CD4-positive, alpha-beta T cell (primary cell): ENCODE measurements around the gene PRLH. TPM values are rescaled to one million over a fixed set of nuclear protein-coding genes. Genes with fewer than 3 reads are reported as not detected.

Source experiments
- ATAC-seq: fragments of 200-7000 bp; cut with Tn5 transposase; one replicate; pipeline ENCODE4 v1.10.0; 2022; ENCODE audit warnings: mild to moderate bottlenecking; ENCODE audit not compliant: poor library complexity
- CTCF ChIA-PET: fragments of 350-600 bp; sonication (Branson Sonifier 250); formaldehyde crosslinking; loops from one replicate; lab custom pipeline; 2021; ENCODE audit warnings: antibody characterized with exemption, inconsistent platforms; lab: Charles Lee
- POLR2A ChIA-PET: fragments of 350-600 bp; sonication (Branson Sonifier 250); formaldehyde crosslinking; loops from one replicate; lab custom pipeline; 2021; ENCODE audit warnings: antibody characterized with exemption, inconsistent platforms; lab: Charles Lee
- DNase-seq, 14 experiments: peaks; one replicate each; pipeline ENCODE4 v3.0.0-alpha.2; 2013 to 2020; ENCODE audit warnings: mixed read lengths in 2 of 14
- H3K27ac ChIP-seq, 2 donors: one replicate each; pipeline versions ENCODE4 v1.5.1 to v1.7.0; 2013; ENCODE audit warnings: low read length in 2 of 2, low read depth in 1 of 2, mild to moderate bottlenecking in 1 of 2
- H3K27me3 ChIP-seq, 2 experiments: 1 replicate in 1 of 2; 2 replicates in 1 of 2; pipeline versions ENCODE4 v1.6.1 to v1.7.0; 2013; ENCODE audit warnings: low read length in 2 of 2, control low read depth in 1 of 2, mild to moderate bottlenecking in 1 of 2, moderate library complexity in 1 of 2; ENCODE audit not compliant: insufficient read depth in 2 of 2, control insufficient read depth in 1 of 2
- H3K36me3 ChIP-seq: one replicate; pipeline ENCODE4 v1.6.1; 2013; ENCODE audit warnings: low read length, control low read depth; ENCODE audit not compliant: insufficient read depth
- H3K4me1 ChIP-seq: one replicate; pipeline ENCODE4 v1.6.1; 2013; ENCODE audit warnings: low read length, control low read depth; ENCODE audit not compliant: insufficient read depth
- H3K4me3 ChIP-seq: one replicate; pipeline ENCODE4 v1.5.1; 2013; ENCODE audit warnings: mild to moderate bottlenecking, low read length, moderate library complexity
- H3K9me3 ChIP-seq, 2 experiments: 1 replicate in 1 of 2; 2 replicates in 1 of 2; pipeline versions ENCODE4 v1.6.1 to v1.7.0; 2013; ENCODE audit warnings: low read length in 2 of 2, mild to moderate bottlenecking in 2 of 2, control low read depth in 1 of 2, moderate library complexity in 1 of 2; ENCODE audit not compliant: control insufficient read depth in 1 of 2, insufficient read depth in 1 of 2
- H3K27ac Mint-ChIP-seq: one replicate; pipeline ENCODE4 v1.8.0; 2020; ENCODE audit warnings: mixed read lengths
- H3K27me3 Mint-ChIP-seq: one replicate; pipeline ENCODE4 v1.8.0; 2021; ENCODE audit warnings: mixed read lengths
- H3K36me3 Mint-ChIP-seq: one replicate; pipeline ENCODE4 v1.8.0; 2021; ENCODE audit warnings: low read depth, mixed read lengths
- H3K4me1 Mint-ChIP-seq: one replicate; pipeline ENCODE4 v1.8.0; 2021; ENCODE audit warnings: low read depth, mixed read lengths
- H3K4me3 Mint-ChIP-seq: one replicate; pipeline ENCODE4 v1.8.0; 2020; ENCODE audit warnings: mild to moderate bottlenecking, mixed read lengths
- H3K9me3 Mint-ChIP-seq: one replicate; pipeline ENCODE4 v1.8.0; 2020; ENCODE audit warnings: mixed read lengths
- intact Hi-C, 2 experiments: fragments of 100-400 bp; cut with DNase I in 1 of 2; cut with micrococcal nuclease in 1 of 2; formaldehyde crosslinking; loops; one replicate each; pipeline versions ENCODE4 v1.15.1 to v1.9.0; 2023 to 2025; cut with DNase I, micrococcal nuclease
- polyA plus RNA-seq, 2 donors: library from polyadenylated mRNA; unstranded; fragments of 120-200 nt; gene quantifications; one replicate each; pipeline ENCODE4 v1.2.1, GENCODE V29; 2013
- total RNA-seq, 174 experiments: library from RNA in 2 of 174; stranded (reverse) in 2 of 174; gene quantifications; one replicate each; pipeline ENCODE4 v1.2.3 and lab custom pipeline; 2021 to 2026
- TF ChIP-seq, protein P1 (sequence below): fragments of 200-600 bp; IDR thresholded peaks from one replicate; pipeline ENCODE4 v1.8.0; 2022; ENCODE audit warnings: antibody characterized with exemption, mild to moderate bottlenecking

Gene PRLH, protein sequence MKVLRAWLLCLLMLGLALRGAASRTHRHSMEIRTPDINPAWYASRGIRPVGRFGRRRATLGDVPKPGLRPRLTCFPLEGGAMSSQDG
- total RNA-seq (not detected), total RNA-seq (lab: John Stamatoyannopoulos, UW) (0 to 0.08 (median 0) reads per million in 172 experiments)
- not detected for polyA plus RNA-seq (2013, experiment 1 of 2)
- polyA plus RNA-seq (2013, experiment 2 of 2) = not detected

DNA sequence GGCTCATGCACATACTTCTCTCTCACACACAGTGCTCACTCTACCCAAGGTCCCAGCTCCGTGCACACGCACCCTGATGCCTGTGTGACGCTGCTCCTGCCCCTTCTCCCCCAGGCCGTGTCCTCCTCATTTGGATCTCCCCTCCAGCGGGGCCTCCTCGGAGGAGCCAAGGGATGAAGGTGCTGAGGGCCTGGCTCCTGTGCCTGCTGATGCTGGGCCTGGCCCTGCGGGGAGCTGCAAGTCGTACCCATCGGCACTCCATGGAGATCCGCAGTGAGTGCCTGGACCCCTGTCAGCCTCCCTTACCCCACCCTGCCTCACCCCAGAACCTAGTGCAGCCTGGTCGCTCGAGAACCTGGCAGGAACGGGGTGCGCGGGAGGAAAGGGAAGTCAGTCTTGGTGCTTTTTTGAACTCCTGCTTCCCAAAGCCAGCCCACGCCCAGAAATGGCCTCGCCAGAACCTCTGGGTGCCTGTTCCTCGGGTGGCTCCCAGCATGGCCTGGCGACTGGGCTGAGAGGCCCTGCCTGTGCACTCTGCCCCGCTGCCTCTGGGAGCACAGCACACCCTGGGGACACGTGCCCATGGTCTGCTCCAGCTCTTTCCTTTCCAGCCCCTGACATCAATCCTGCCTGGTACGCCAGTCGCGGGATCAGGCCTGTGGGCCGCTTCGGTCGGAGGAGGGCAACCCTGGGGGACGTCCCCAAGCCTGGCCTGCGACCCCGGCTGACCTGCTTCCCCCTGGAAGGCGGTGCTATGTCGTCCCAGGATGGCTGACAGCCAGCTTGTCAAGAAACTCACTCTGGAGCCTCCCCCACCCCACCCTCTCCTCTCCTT is at the start of gene PRLH:
PRLH (plus strand) TSS at position 174 of the 835 bp plus-strand sequence; CDS start at position 174, 0 bp downstream.
- H3K9me3 Mint-ChIP-seq = no peaks in the 10 kb centered on the region
- CTCF ChIA-PET = no interaction called here

DNA sequence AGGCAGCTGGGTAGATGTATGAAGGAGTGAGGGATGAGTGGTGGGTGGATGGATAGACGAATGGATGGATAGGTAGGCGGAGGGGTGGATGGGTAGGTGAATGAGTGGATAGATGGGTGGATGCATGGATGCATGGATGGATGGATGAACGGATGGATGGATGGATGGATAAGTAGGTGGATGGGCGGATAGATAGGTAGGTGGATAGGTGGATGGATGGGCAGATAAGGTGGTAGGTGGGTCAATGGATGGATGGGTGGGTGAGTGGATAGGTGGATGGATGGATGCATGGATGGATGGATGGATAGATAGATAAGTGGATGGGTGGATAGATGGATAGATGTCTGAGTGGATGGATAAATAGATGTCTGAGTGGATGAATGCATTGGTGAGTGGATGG is 49.2 kb upstream of the PRLH start:
- H3K4me3 Mint-ChIP-seq = no peak overlapping the region
- Histone ChIP-seq H3K9me3 (no peaks in the 10 kb centered on the region), H3K27ac (no peak overlapping the region), H3K36me3 (no peaks in the 10 kb centered on the region), H3K27me3 (no peaks in the 10 kb centered on the region), H3K4me1 (peaks cover 7% of the 10 kb centered on the region), H3K4me3 (no peak overlapping the region)
- intact Hi-C loops = no loop called here
- no peaks in the 10 kb centered on the region for H3K4me1 Mint-ChIP-seq
- DNase-seq (no peak), ATAC-seq (no peak)
- H3K9me3 Mint-ChIP-seq = no peaks in the 10 kb centered on the region
- TF ChIP-seq, protein P1, sequence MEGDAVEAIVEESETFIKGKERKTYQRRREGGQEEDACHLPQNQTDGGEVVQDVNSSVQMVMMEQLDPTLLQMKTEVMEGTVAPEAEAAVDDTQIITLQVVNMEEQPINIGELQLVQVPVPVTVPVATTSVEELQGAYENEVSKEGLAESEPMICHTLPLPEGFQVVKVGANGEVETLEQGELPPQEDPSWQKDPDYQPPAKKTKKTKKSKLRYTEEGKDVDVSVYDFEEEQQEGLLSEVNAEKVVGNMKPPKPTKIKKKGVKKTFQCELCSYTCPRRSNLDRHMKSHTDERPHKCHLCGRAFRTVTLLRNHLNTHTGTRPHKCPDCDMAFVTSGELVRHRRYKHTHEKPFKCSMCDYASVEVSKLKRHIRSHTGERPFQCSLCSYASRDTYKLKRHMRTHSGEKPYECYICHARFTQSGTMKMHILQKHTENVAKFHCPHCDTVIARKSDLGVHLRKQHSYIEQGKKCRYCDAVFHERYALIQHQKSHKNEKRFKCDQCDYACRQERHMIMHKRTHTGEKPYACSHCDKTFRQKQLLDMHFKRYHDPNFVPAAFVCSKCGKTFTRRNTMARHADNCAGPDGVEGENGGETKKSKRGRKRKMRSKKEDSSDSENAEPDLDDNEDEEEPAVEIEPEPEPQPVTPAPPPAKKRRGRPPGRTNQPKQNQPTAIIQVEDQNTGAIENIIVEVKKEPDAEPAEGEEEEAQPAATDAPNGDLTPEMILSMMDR = no peak
- CTCF ChIA-PET = no interaction called here
- no peaks in the 10 kb centered on the region for H3K27me3 Mint-ChIP-seq
- H3K36me3 Mint-ChIP-seq = no peaks in the 10 kb centered on the region
- H3K27ac Mint-ChIP-seq = no peak overlapping the region
- POLR2A ChIA-PET = no interaction called here

More for the DNA sequence above, at the start of gene PRLH:
- Mint-ChIP-seq H3K27me3 (peaks cover 11% of the 10 kb centered on the region), H3K4me3 (no peak within 1 kb of the TSS), H3K4me1 (no peaks in the 10 kb centered on the region), H3K36me3 (no peaks in the 10 kb centered on the region), H3K27ac (no peak within 1 kb of the TSS)
- no peak for DNase-seq
- no peaks in the 10 kb centered on the region for H3K36me3 ChIP-seq
- peaks cover 0 to 16% of the 10 kb centered on the region in 2 experiments for H3K9me3 ChIP-seq
- H3K4me3 ChIP-seq = no peak within 1 kb of the TSS
- POLR2A ChIA-PET = no interaction called here
- intact Hi-C loops = no loop called here
- no peak within 1 kb of the TSS for H3K27ac ChIP-seq
- TF ChIP-seq, protein P1 = no peak
- no peaks in the 10 kb centered on the region for H3K4me1 ChIP-seq
- ATAC-seq = no peak
- peaks cover 0 to 7% of the 10 kb centered on the region in 2 experiments for H3K27me3 ChIP-seq

GRCh38 chr2:237517990-237518389 is 48.4 kb upstream of the PRLH start:
- no peak overlapping the region for H3K27ac Mint-ChIP-seq
- H3K27me3 ChIP-seq = no peaks in the 10 kb centered on the region
- H3K4me3 ChIP-seq = no peak overlapping the region
- H3K9me3 Mint-ChIP-seq = no peaks in the 10 kb centered on the region
- no peaks in the 10 kb centered on the region for H3K4me1 Mint-ChIP-seq
- no peak overlapping the region for H3K4me3 Mint-ChIP-seq
- H3K9me3 ChIP-seq = no peaks in the 10 kb centered on the region
- DNase-seq (no peak), ATAC-seq (no peak)
- peaks cover 1% of the 10 kb centered on the region for H3K4me1 ChIP-seq
- H3K27me3 Mint-ChIP-seq = no peaks in the 10 kb centered on the region
- intact Hi-C loops = no loop called here
- ChIA-PET CTCF (no interaction called here), POLR2A (no interaction called here)
- H3K27ac ChIP-seq = no peak overlapping the region
- no peaks in the 10 kb centered on the region for H3K36me3 ChIP-seq
- TF ChIP-seq, protein P1 = no peak
- no peaks in the 10 kb centered on the region for H3K36me3 Mint-ChIP-seq
